Nephron (organoid): ENCODE results near the gene IPO13.

Experiments used
- H3K27ac Mint-ChIP-seq, 3 experiments: 2 replicates each; pipeline ENCODE4 v1.8.0; 2020; ENCODE audit warnings: mixed read lengths in 3 of 3, mild to moderate bottlenecking in 2 of 3, moderate library complexity in 1 of 3
- H3K27me3 Mint-ChIP-seq: 2 replicates; pipeline ENCODE4 v1.8.0; 2021; ENCODE audit warnings: low read depth, mild to moderate bottlenecking, moderate library complexity, mixed read lengths
- H3K36me3 Mint-ChIP-seq: 2 replicates; pipeline ENCODE4 v1.8.0; 2020; ENCODE audit warnings: low read depth, mixed read lengths
- H3K4me1 Mint-ChIP-seq: 2 replicates; pipeline ENCODE4 v1.8.0; 2020; ENCODE audit warnings: mixed read lengths
- H3K4me3 Mint-ChIP-seq, 3 experiments: 2 replicates each; pipeline ENCODE4 v1.8.0; 2020; ENCODE audit warnings: mild to moderate bottlenecking in 3 of 3, mixed read lengths in 3 of 3, moderate library complexity in 2 of 3
- H3K9me3 Mint-ChIP-seq: 2 replicates; pipeline ENCODE4 v1.8.0; 2020; ENCODE audit warnings: mixed read lengths
- CTCF ChIP-seq, 3 experiments: fragments of 200-600 bp; sonication (generic); IDR thresholded peaks; one replicate each; pipeline ENCODE4 v1.5.0; 2021; ENCODE audit warnings: antibody characterized with exemption in 3 of 3; ENCODE audit not compliant: unreplicated experiment in 3 of 3

Gene IPO13

GRCh38 chr1:43946236-43947060, at the start of gene IPO13:
Gene IPO13, plus strand, starts transcription at chr1:43946950. Its CDS starts 651 bp downstream, at chr1:43947601.
- no peaks in the 10 kb centered on the region for H3K27me3 Mint-ChIP-seq
- H3K27ac Mint-ChIP-seq, result peak within 1 kb of the TSS; percentile 91 to 97 (median 93)
- peak within 1 kb of the TSS; percentile 87 to 94 (median 90) for H3K4me3 Mint-ChIP-seq
- H3K4me1 Mint-ChIP-seq, result peaks cover 53% of the 10 kb centered on the region
- no peaks in the 10 kb centered on the region for H3K9me3 Mint-ChIP-seq
- peaks cover 8% of the 10 kb centered on the region for H3K36me3 Mint-ChIP-seq
- peak; percentile 61 to 78 (median 62) for TF ChIP-seq CTCF (IDR thresholded peaks at IDR 0.05; ENCODE audit: unreplicated experiment in 3 of 3)

- H3K4me3 Mint-ChIP-seq, result no peak overlapping the region
- H3K36me3 Mint-ChIP-seq, result peaks cover 32% of the 10 kb centered on the region
- no peak for TF ChIP-seq CTCF (IDR thresholded peaks at IDR 0.05; ENCODE audit: unreplicated experiment in 3 of 3)
- no peaks in the 10 kb centered on the region for H3K27me3 Mint-ChIP-seq
- no peak overlapping the region for H3K27ac Mint-ChIP-seq
- H3K4me1 Mint-ChIP-seq, result peaks cover 19% of the 10 kb centered on the region
- H3K9me3 Mint-ChIP-seq, result no peaks in the 10 kb centered on the region
Observed at GRCh38 chr1:43898981-43899380, 47.8 kb upstream of the IPO13 start.

- H3K9me3 Mint-ChIP-seq, result no peaks in the 10 kb centered on the region
- H3K27ac Mint-ChIP-seq, result no peak overlapping the region
- TF ChIP-seq CTCF (IDR thresholded peaks at IDR 0.05; ENCODE audit: unreplicated experiment in 3 of 3), result no peak
- peaks cover 5% of the 10 kb centered on the region for H3K27me3 Mint-ChIP-seq
- H3K4me3 Mint-ChIP-seq, result no peak overlapping the region
- peaks cover 23% of the 10 kb centered on the region for H3K36me3 Mint-ChIP-seq
- H3K4me1 Mint-ChIP-seq, result peaks cover 5% of the 10 kb centered on the region
Observed at GRCh38 chr1:43900386-43900785, 46.4 kb upstream of the IPO13 start.

GRCh38 chr1:43901196-43901961, 45.4 kb upstream of the IPO13 start:
- H3K9me3 Mint-ChIP-seq, result no peaks in the 10 kb centered on the region

GRCh38 chr1:43902058-43902831, 44.5 kb upstream of the IPO13 start:
- H3K4me3 Mint-ChIP-seq, result no peak overlapping the region
- TF ChIP-seq CTCF (IDR thresholded peaks at IDR 0.05; ENCODE audit: unreplicated experiment in 3 of 3), result no peak
- H3K27me3 Mint-ChIP-seq, result peaks cover 5% of the 10 kb centered on the region
- peaks cover 15% of the 10 kb centered on the region for H3K36me3 Mint-ChIP-seq
- H3K27ac Mint-ChIP-seq, result no peak overlapping the region
- H3K4me1 Mint-ChIP-seq, result peaks cover 4% of the 10 kb centered on the region
- no peaks in the 10 kb centered on the region for H3K9me3 Mint-ChIP-seq

More at GRCh38 chr1:43901196-43901961, 45.4 kb upstream of the IPO13 start:
- Mint-ChIP-seq H3K27me3 (peaks cover 5% of the 10 kb centered on the region), H3K4me1 (peaks cover 4% of the 10 kb centered on the region), H3K36me3 (peaks cover 19% of the 10 kb centered on the region), H3K4me3 (no peak overlapping the region), H3K27ac (no peak overlapping the region)
- no peak for TF ChIP-seq CTCF (IDR thresholded peaks at IDR 0.05; ENCODE audit: unreplicated experiment in 3 of 3)
